HEK293T (cell line): ENCODE data around the gene NXPH4.

Experiments used
- CTCF ChIA-PET: fragments of 350-600 bp; formaldehyde crosslinking; extraction: SDS; loops from one replicate; lab custom pipeline; 2021; ENCODE audit warnings: antibody characterized with exemption, inconsistent platforms; lab: Yijun Ruan, JAX
- POLR2A ChIA-PET: fragments of 350-600 bp; formaldehyde crosslinking; extraction: SDS; loops from one replicate; lab custom pipeline; 2020; ENCODE audit warnings: antibody characterized with exemption, inconsistent platforms; lab: Yijun Ruan, JAX
- DNase-seq: peaks from one replicate; pipeline ENCODE4 v3.0.0; 2012; ENCODE audit warnings: mixed read lengths; ENCODE audit errors: extremely low spot score
- ARNT ChIP-seq: fragments of 450-650 bp; IDR thresholded peaks from 2 replicates; pipeline ENCODE4 v1.6.1; 2017; ENCODE audit warnings: mild to moderate bottlenecking
- BHLHE40 ChIP-seq: fragments of 450-650 bp; IDR thresholded peaks from 2 replicates; pipeline ENCODE4 v1.6.1; 2016; ENCODE audit warnings: mild to moderate bottlenecking, moderate library complexity, borderline replicate concordance
- CTBP1 ChIP-seq: fragments of 450-650 bp; IDR thresholded peaks from 2 replicates; pipeline ENCODE4 v1.6.1; 2016; ENCODE audit warnings: borderline replicate concordance
- ELF4 ChIP-seq: fragments of 450-650 bp; IDR thresholded peaks from 2 replicates; pipeline ENCODE4 v1.6.1; 2017; ENCODE audit warnings: antibody characterized with exemption
- FOXA1 ChIP-seq: fragments of 450-650 bp; IDR thresholded peaks from 2 replicates; pipeline ENCODE4 v1.6.1; 2016; ENCODE audit warnings: mild to moderate bottlenecking
- FOXK2 ChIP-seq: fragments of 450-650 bp; IDR thresholded peaks from 2 replicates; pipeline ENCODE4 v1.6.1; 2016; ENCODE audit warnings: mild to moderate bottlenecking
- FOXM1 ChIP-seq: fragments of 450-650 bp; IDR thresholded peaks from 2 replicates; pipeline ENCODE4 v1.6.1; 2017; ENCODE audit warnings: mild to moderate bottlenecking, borderline replicate concordance
- HDGF ChIP-seq: fragments of 450-650 bp; IDR thresholded peaks from 2 replicates; pipeline ENCODE4 v1.6.1; 2017; ENCODE audit warnings: antibody characterized with exemption, borderline replicate concordance
- L3MBTL2 ChIP-seq: fragments of 450-650 bp; conservative IDR thresholded peaks from 2 replicates; pipeline ENCODE4 v1.6.1; 2016; ENCODE audit warnings: mild to moderate bottlenecking
- LEF1 ChIP-seq: fragments of 450-650 bp; IDR thresholded peaks from 2 replicates; pipeline ENCODE4 v1.6.1; 2017; ENCODE audit warnings: mild to moderate bottlenecking, borderline replicate concordance
- NFRKB ChIP-seq: fragments of 450-650 bp; IDR thresholded peaks from 2 replicates; pipeline ENCODE4 v1.6.1; 2016; ENCODE audit warnings: mild to moderate bottlenecking, moderate library complexity
- PKNOX1 ChIP-seq: fragments of 450-650 bp; IDR thresholded peaks from 2 replicates; pipeline ENCODE4 v1.6.1; 2016
- SP1 ChIP-seq: fragments of 450-650 bp; IDR thresholded peaks from 2 replicates; pipeline ENCODE4 v1.6.1; 2017
- SUZ12 ChIP-seq: fragments of 450-650 bp; IDR thresholded peaks from 2 replicates; pipeline ENCODE4 v1.6.1; 2016; ENCODE audit warnings: mild to moderate bottlenecking
- TARDBP ChIP-seq: fragments of 450-650 bp; IDR thresholded peaks from 2 replicates; pipeline ENCODE4 v1.6.1; 2016
- ZNF384 ChIP-seq: fragments of 450-650 bp; IDR thresholded peaks from 2 replicates; pipeline ENCODE4 v1.6.1; 2016

Gene NXPH4

GRCh38 chr12:57215668-57216013 is 953 bp upstream of the NXPH4 start:
- ChIA-PET POLR2A (interaction anchor here (1.1 to 7.3 kb wide), 3 partner anchors 11 to 22 kb away, joined by 3 to 87 read pairs (median 3); partner anchors contain the start of gene SHMT2), CTCF (interaction anchor here (4.7 kb wide), 1 partner anchor 26 kb away, joined by 121 read pairs; a partner anchor contains a TSS)
- DNase-seq: no peak
- TF ChIP-seq SP1 (no peak), FOXA1 (no peak), CTBP1 (no peak), FOXM1 (no peak), SUZ12 (no peak)

GRCh38 chr12:57216921-57217879 is 606 bp downstream of the NXPH4 start:
- TF ChIP-seq FOXK2: no peak
- TF ChIP-seq HDGF: no peak
- no peak for TF ChIP-seq LEF1
- TF ChIP-seq FOXA1: no peak
- no peak for TF ChIP-seq NFRKB
- TF ChIP-seq L3MBTL2: no peak
- no peak for TF ChIP-seq TARDBP
- no peak for TF ChIP-seq SUZ12
- TF ChIP-seq ELF4: no peak
- TF ChIP-seq ARNT: no peak
- no peak for TF ChIP-seq PKNOX1
- TF ChIP-seq CTBP1: no peak
- no peak for TF ChIP-seq ZNF384
- TF ChIP-seq BHLHE40: no peak
- no peak for TF ChIP-seq SP1
- TF ChIP-seq FOXM1: no peak
- POLR2A ChIA-PET: interaction anchor here (1.0 to 7.3 kb wide), 6 partner anchors 10 to 89 kb away, joined by 3 to 87 read pairs (median 3); partner anchors contain the start of genes LRP1, SHMT2 and STAC3
- peak; percentile 23 for DNase-seq
- CTCF ChIA-PET: interaction anchor here (1.0 to 2.6 kb wide), 4 partner anchors 9 to 26 kb away, joined by 3 to 15 read pairs (median 6); no protein-coding TSS in a partner anchor

- TF ChIP-seq PKNOX1: no peak
- TF ChIP-seq LEF1: no peak
- no peak for TF ChIP-seq BHLHE40
- TF ChIP-seq TARDBP: no peak
- TF ChIP-seq ARNT: no peak
- TF ChIP-seq L3MBTL2: no peak
- TF ChIP-seq NFRKB: no peak
- TF ChIP-seq FOXK2: no peak
- TF ChIP-seq SP1: no peak
- TF ChIP-seq ZNF384: no peak
- TF ChIP-seq CTBP1: no peak
- TF ChIP-seq FOXM1: no peak
- no peak for TF ChIP-seq HDGF
- no peak for TF ChIP-seq ELF4
- TF ChIP-seq FOXA1: no peak
- ChIA-PET POLR2A (interaction anchor here (1.0 to 7.3 kb wide), 5 partner anchors 9 to 237 kb away, joined by 3 to 87 read pairs (median 4); partner anchors contain the start of genes INHBE, LRP1 and SHMT2), CTCF (interaction anchor here (1.0 to 2.6 kb wide), 4 partner anchors 8 to 25 kb away, joined by 3 to 15 read pairs (median 6); no protein-coding TSS in a partner anchor)
- DNase-seq: no peak
Observed at GRCh38 chr12:57218030-57218853, 1.6 kb downstream of the NXPH4 start.

- no peak for DNase-seq
- no peak for TF ChIP-seq ZNF384
- TF ChIP-seq NFRKB: no peak
- TF ChIP-seq LEF1: no peak
- no peak for TF ChIP-seq FOXM1
- TF ChIP-seq BHLHE40: no peak
- TF ChIP-seq PKNOX1: no peak
- no peak for TF ChIP-seq TARDBP
- TF ChIP-seq L3MBTL2: no peak
- TF ChIP-seq CTBP1: no peak
- TF ChIP-seq FOXK2: no peak
- CTCF ChIA-PET: interaction anchor here (0.5 to 2.6 kb wide), 5 partner anchors 18 to 30 kb away, joined by 3 to 15 read pairs (median 4); a partner anchor contains a TSS
- POLR2A ChIA-PET: interaction anchor here (0.9 to 7.3 kb wide), 3 partner anchors 12 to 236 kb away, joined by 3 to 87 read pairs (median 6); partner anchors contain the start of genes INHBE and SHMT2
Observed at GRCh38 chr12:57219205-57219992, 2.8 kb downstream of the NXPH4 start.
